Lower leg skin (tissue), 3 donors: ENCODE measurements around the gene ISLR2.

ENCODE experiments used
- POLR2A ChIP-seq, 2 donors: fragments of 450-650 bp; IDR thresholded peaks; one replicate each; pipeline ENCODE4 v1.6.1; 2016 to 2017; ENCODE audit warnings: antibody characterized with exemption in 2 of 2, mild to moderate bottlenecking in 1 of 2, moderate library complexity in 1 of 2
- TF ChIP-seq, protein P1 (sequence below), 3 donors: fragments of 450-650 bp; IDR thresholded peaks; one replicate each; pipeline ENCODE4 v1.5.1; 2016; ENCODE audit warnings: antibody characterized with exemption in 3 of 3, mild to moderate bottlenecking in 3 of 3, moderate library complexity in 2 of 3

DNA sequence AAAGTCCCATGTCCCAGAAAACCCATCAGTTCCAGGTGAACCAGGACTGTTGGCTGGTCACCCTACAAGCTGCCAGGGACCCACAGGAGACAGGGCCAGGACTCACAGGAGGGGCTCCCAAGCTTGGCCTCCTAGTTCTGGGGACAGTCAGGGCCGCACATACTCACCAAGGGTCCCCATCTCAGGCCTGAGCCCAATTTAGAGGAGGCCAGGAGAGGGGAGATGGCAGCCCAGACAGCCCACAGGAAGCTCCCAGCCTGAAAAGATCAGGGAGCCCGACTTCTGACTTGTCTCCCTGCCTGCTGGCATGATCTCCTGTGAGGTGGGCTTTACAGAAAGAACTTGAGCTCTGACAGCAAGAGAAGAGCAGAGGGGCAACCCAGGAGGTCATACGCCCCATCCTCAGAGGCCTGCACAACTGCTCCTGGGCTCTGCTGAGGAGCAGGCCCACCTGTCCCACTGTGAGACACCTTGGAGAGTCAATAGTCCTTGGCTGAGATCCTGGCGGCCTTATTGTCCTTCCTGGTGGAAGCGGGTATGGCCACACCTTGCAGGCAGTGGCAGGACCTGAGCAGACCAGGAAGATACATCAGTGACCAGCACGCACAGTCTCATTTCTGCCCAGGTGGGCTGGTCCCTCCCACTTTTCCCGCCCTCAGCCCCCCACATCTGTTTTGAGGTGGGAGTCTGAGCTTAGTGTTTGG is 40.6 kb downstream of the ISLR2 start:
- TF ChIP-seq, protein P1, sequence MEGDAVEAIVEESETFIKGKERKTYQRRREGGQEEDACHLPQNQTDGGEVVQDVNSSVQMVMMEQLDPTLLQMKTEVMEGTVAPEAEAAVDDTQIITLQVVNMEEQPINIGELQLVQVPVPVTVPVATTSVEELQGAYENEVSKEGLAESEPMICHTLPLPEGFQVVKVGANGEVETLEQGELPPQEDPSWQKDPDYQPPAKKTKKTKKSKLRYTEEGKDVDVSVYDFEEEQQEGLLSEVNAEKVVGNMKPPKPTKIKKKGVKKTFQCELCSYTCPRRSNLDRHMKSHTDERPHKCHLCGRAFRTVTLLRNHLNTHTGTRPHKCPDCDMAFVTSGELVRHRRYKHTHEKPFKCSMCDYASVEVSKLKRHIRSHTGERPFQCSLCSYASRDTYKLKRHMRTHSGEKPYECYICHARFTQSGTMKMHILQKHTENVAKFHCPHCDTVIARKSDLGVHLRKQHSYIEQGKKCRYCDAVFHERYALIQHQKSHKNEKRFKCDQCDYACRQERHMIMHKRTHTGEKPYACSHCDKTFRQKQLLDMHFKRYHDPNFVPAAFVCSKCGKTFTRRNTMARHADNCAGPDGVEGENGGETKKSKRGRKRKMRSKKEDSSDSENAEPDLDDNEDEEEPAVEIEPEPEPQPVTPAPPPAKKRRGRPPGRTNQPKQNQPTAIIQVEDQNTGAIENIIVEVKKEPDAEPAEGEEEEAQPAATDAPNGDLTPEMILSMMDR (IDR thresholded peaks at IDR 0.05), result no peak
- no peak for TF ChIP-seq POLR2A (IDR thresholded peaks at IDR 0.05)
